ENCODE data around the gene MIR17HG. TPM values are rescaled to one million over a fixed set of nuclear protein-coding genes. Genes with fewer than 3 reads are reported as not detected.
A peak's percentile ranks its signal among the peaks of the same experiment; 100 is the strongest.
"Not testable (repeated sequence)": the region's sequence is repeated elsewhere in the genome, so short reads cannot be mapped to it uniquely, and the experiment has no call there.

The MIR17HG gene
- total RNA-seq, 1 donor from 2014 or later = 4.5 TPM

- DNase-seq (ENCODE audit: low read depth in 2 of 2) = peak in 1 of 2 donors; percentile 41
Measured at GRCh38 chr13:91347996-91348905, 764 bp downstream of the MIR17HG start.

- peak; percentile 70 to 88 for DNase-seq (ENCODE audit: low read depth in 2 of 2)
Measured at GRCh38 chr13:91348906-91349435, 1.5 kb downstream of the MIR17HG start.

- no peak for DNase-seq (ENCODE audit: low read depth in 2 of 2)
Measured at GRCh38 chr13:91349992-91350911, 2.8 kb downstream of the MIR17HG start.

- DNase-seq (ENCODE audit: low read depth in 2 of 2) = no peak
Measured at GRCh38 chr13:91351123-91351522, 3.6 kb downstream of the MIR17HG start.

GRCh38 chr13:91351980-91352379 lies 4.5 kb downstream of the MIR17HG start:
- no peak for DNase-seq (ENCODE audit: low read depth in 2 of 2)

GRCh38 chr13:91352891-91353290 lies 5.4 kb downstream of the MIR17HG start:
- DNase-seq (ENCODE audit: low read depth in 2 of 2) = not testable (repeated sequence)

- DNase-seq (ENCODE audit: low read depth in 2 of 2) = no peak
Measured at GRCh38 chr13:91353494-91353893, 6.0 kb downstream of the MIR17HG start.

GRCh38 chr13:91355099-91355825 lies 7.8 kb downstream of the MIR17HG start:
- no peak for DNase-seq (ENCODE audit: low read depth in 2 of 2)

- no peak for DNase-seq (ENCODE audit: low read depth in 2 of 2)
Measured at GRCh38 chr13:91355826-91356710, 8.6 kb downstream of the MIR17HG start.

- no peak for DNase-seq (ENCODE audit: low read depth in 2 of 2)
Measured at GRCh38 chr13:91356919-91357612, 9.6 kb downstream of the MIR17HG start.

GRCh38 chr13:91357613-91358386 lies 10.3 kb downstream of the MIR17HG start:
- no peak for DNase-seq (ENCODE audit: low read depth in 2 of 2)

GRCh38 chr13:91358387-91358782 lies 10.9 kb downstream of the MIR17HG start:
- no peak for DNase-seq (ENCODE audit: low read depth in 2 of 2)

- no peak for DNase-seq (ENCODE audit: low read depth in 2 of 2)
Measured at GRCh38 chr13:91359111-91359510, 11.6 kb downstream of the MIR17HG start.

- no peak for DNase-seq (ENCODE audit: low read depth in 2 of 2)
Measured at GRCh38 chr13:91359631-91360030, 12.1 kb downstream of the MIR17HG start.

- DNase-seq (ENCODE audit: low read depth in 2 of 2) = no peak
Measured at GRCh38 chr13:91360246-91360751, 12.8 kb downstream of the MIR17HG start.

- no peak for DNase-seq (ENCODE audit: low read depth in 2 of 2)
Measured at GRCh38 chr13:91361755-91362271, 14.3 kb downstream of the MIR17HG start.

GRCh38 chr13:91362908-91363307 lies 15.4 kb downstream of the MIR17HG start:
- no peak for DNase-seq (ENCODE audit: low read depth in 2 of 2)

GRCh38 chr13:91368101-91368500 lies 20.6 kb downstream of the MIR17HG start:
- no peak for DNase-seq (ENCODE audit: low read depth in 2 of 2)
